ENCODE measurements around the gene VTN.

VTN gene

GRCh38 chr17:28369684-28370034, 448 bp downstream of the VTN start:
- DNase-seq (ENCODE audit: low read depth in 1 of 2, low spot score in 1 of 2), result no peak

GRCh38 chr17:28368915-28369683, 1.0 kb downstream of the VTN start:
- no peak for DNase-seq (ENCODE audit: low read depth in 1 of 2, low spot score in 1 of 2)

- DNase-seq (ENCODE audit: low read depth in 1 of 2, low spot score in 1 of 2), result no peak
These were observed 1.7 kb downstream of the VTN start for GRCh38 chr17:28368306-28368831.

DNA sequence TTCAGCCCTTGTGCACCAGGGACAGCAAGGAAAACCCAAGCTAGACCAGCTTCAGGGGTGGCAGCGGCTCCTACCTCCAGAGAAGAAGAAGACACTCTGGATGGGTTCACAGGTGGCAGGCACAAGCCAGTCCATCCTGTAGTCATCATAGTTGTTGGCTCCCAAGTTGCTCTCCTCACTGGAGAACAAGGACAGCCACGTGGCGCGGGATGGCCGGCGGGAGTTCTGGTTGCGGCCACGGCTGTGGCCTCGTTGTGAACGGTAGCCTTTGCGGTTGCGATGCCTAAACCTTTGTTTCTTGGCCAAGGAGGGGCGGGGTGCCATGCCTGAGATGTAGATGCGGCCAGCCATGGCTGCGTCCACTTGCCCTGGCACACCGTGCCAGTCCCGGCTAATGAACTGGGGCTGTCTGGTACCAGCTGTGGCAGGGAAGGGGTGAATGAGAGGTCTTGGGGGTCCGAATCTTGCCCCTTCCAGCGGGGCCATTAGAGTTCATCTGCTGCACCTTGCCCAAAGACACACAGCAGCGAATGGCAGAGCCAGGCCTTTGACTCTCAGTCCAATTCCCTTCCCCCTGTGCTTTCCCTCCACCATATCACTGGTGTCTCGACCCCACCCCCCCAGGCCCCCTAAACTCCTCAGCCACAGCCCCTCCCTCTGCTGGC, 2.3 kb downstream of the VTN start:
- no peak for DNase-seq (ENCODE audit: low read depth in 1 of 2, low spot score in 1 of 2)

DNA sequence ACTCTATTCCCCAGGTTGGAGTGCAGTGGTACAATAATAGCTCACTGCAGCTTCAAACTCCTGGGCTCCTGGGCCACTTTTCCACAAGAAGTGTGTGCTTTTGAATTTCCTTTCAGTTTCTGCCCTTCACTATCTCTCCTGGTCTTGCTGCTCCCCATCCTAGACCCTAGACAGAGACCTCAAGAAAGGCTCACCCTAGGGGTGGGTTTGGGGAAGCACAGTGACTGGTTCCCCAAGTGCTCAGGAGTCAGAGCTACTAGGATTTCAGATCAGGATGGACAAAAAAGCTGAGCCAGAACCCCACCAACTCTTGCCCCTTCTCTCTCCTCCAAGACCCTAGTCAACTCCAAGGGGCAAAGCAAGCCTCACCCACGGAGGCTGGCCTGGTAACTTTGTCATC, 3.5 kb downstream of the VTN start:
- no peak for DNase-seq (ENCODE audit: low read depth in 1 of 2, low spot score in 1 of 2)

DNA sequence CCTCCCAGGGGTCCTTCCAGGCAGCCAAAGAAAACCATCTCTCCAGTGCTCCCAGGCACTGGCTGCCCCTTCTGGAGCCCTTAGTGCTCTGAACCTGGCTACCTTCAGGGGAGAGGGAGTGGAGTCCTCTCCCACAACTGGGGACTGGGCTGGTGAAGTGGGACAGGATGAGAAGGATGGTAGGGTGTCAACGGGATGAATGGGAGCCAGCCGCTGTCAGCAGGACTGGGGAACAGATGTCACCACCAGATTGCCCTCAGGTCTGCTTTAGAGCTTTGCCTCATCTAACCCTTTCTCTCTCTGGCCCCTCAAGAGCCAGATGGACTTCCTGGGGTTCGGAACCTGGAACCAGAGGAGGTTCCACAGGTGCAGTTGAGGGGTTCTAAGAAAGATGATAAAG, 4.6 kb downstream of the VTN start:
- no peak for DNase-seq (ENCODE audit: low read depth in 1 of 2, low spot score in 1 of 2)

- DNase-seq (ENCODE audit: low read depth in 1 of 2, low spot score in 1 of 2), result no peak
These were observed 5.3 kb downstream of the VTN start, which contains the start of gene SEBOX for GRCh38 chr17:28364665-28365363. SEBOX (minus strand) TSS chr17:28365199; CDS start chr17:28365151, 48 bp downstream.

DNA sequence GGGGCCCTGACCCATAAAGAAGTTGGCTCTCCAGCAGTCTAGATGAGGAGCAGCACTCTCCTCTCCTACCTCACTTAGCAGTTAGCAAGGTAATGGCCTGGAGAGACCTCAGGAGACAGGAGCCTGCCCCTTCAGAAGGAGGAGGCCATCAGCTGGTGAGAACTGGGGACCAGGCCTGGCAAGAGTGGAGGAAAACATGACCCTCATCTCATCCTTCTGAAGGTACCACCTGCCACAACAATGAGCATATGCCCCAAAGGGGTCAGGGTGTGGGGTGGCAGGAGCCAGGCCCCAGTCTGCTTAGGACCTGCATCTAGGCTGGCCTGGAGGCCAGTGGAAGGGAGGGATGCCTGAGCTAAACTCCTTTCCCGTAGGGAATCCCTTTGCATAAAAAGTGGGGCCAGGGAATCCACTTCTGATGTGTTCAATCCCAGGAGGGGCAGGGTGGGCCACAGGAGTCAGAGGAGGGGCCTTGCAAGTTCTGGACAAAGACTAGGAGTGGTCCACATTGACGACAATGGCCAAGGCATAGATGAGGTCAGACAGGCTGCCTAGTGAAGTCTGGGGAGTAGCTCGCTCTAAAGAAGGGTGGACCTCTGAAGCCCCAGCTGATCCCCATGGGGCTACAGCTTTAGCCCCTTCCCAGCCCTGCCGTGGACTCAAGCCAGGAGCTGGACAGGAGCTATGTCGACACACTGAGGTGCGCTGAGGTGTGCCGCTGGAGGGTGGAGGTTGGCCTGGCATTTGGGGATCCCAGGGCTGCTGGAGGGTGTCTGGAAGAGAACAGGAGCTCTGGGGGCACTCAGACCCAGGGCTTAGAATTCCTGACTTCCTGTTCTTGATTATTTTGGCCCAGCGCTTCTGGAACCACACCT, 6.1 kb downstream of the VTN start:
- no peak for DNase-seq (ENCODE audit: low read depth in 1 of 2, low spot score in 1 of 2)

GRCh38 chr17:28363186-28363585, 6.9 kb downstream of the VTN start:
- no peak for DNase-seq (ENCODE audit: low read depth in 1 of 2, low spot score in 1 of 2)

- DNase-seq (ENCODE audit: low read depth in 1 of 2, low spot score in 1 of 2), result no peak
These were observed 12.3 kb downstream of the VTN start for GRCh38 chr17:28357901-28358197.

DNA sequence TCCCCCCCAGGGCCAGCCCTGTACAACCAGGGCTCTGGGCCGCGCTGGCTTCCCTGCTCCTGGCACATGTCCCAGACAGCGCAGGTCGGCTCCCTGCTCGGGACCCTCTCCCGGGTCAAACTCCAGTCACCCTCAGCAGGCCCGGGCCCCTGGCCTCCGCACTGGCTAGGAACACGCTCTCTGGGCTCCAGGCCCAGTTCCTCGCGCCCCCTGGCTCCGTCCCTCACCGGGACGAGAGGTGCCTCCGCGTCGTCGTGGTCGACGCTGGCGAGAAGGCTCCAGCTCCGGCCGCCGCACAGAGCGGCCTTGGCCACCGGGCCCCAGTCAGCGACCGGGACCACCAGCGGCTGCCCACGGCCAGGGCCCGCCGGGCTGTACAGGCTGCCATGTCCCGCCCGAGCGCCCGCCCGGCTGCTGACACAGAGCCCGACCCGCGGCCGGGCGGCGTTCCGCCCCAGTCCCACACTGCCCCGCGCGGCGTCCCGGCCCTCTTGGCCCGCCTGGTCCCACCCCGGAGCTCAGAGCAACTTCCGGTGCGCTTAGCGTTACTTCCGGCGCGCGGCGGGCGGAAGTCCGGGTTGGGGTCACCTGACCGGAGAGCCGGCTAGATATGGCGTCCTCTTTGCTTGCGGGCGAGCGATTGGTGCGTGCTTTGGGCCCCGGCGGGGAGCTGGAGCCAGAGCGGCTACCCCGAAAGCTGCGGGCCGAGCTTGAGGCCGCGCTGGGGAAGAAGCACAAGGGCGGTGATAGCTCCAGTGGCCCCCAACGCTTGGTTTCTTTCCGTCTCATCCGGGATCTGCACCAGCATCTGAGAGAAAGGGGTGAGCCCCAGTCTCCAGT, 12.8 kb downstream of the VTN start, which contains the start of gene POLDIP2:
POLDIP2 (minus strand) TSS at position 467 of the 840 bp plus-strand sequence; CDS start at position 388, 79 bp downstream.
- peak; percentile 89 to 92 for DNase-seq (ENCODE audit: low read depth in 1 of 2, low spot score in 1 of 2)

- no peak for DNase-seq (ENCODE audit: low read depth in 1 of 2, low spot score in 1 of 2)
These were observed 19.8 kb downstream of the VTN start for GRCh38 chr17:28350271-28350670.

GRCh38 chr17:28348979-28349378, 21.1 kb downstream of the VTN start:
- no peak for DNase-seq (ENCODE audit: low read depth in 1 of 2, low spot score in 1 of 2)

GRCh38 chr17:28347261-28347891, 22.7 kb downstream of the VTN start:
- no peak for DNase-seq (ENCODE audit: low read depth in 1 of 2, low spot score in 1 of 2)

GRCh38 chr17:28346746-28347246, 23.3 kb downstream of the VTN start:
- DNase-seq (ENCODE audit: low read depth in 1 of 2, low spot score in 1 of 2), result no peak

DNA sequence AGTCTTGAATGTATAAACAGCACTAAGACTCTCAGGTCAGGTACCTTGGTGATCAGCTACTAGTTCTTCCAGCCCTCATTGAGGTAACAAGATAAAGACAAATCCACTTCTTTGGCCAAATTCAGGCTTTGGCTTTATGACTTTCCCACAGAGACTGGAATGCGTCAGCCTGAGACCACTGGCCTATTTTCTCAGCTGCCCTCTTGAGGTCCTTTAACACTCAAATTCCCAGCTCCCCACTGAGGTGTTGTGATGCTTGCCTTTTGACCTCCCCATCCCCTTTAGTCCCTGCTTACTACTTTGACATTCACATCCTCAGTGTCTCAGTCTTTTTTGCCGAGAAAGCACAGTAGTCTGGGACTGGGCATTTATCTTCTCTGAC, 23.9 kb downstream of the VTN start:
- no peak for DNase-seq (ENCODE audit: low read depth in 1 of 2, low spot score in 1 of 2)

DNA sequence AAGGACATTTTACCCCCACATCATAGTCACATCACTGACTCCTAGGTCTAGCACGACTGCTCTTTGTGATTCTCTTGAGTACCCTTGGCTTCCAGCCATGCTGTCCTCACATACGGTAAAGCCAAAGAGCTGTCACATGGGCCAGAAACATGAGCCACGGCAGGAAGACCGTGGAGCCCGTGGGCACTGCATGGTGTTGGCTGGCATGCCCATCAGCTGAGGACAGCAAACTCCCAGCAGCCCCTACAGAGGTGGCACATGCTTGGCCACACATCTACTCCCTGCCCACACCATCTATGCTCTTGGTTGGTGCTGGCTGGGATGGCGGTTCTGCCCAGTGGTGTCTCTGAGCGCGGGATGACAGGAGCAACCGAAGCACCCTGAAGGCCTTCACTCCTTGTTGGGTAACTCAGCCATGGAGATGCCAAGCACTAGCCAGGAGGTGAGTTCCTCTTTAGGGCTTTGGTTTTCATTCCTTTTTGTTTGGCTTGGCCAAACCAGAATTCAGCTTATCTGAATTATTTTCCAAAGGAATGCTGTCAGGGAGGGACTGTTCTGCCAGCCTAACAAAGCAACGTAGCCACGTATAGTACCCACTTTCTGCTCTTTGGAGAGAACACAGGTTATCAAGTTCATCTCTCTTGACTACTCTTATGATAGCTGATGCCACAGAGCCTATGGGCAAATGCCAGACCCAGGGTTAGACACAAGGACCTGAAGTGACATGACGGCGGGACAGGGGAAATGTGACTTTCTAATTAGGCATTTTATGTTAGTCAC, 24.5 kb downstream of the VTN start:
- no peak for DNase-seq (ENCODE audit: low read depth in 1 of 2, low spot score in 1 of 2)

- no peak for DNase-seq (ENCODE audit: low read depth in 1 of 2, low spot score in 1 of 2)
These were observed 25.6 kb downstream of the VTN start for GRCh38 chr17:28344435-28344901.

GRCh38 chr17:28344011-28344410, 26.1 kb downstream of the VTN start:
- DNase-seq (ENCODE audit: low read depth in 1 of 2, low spot score in 1 of 2), result no peak
